Stimulated activated CD4-positive, alpha-beta T cell treated with anti-CD3 and anti-CD28 coated beads, Interleukin-4, amount 100 ng/mL, for 4 hours (primary cell): ENCODE measurements around the gene OSM.

Source experiments
- DNase-seq, 2 experiments: peaks; one replicate each; pipeline ENCODE4 v3.0.0-alpha.2; 2020

OSM gene

GRCh38 chr22:30297991-30298701 lies 31.5 kb upstream of the OSM start:
- no peak for DNase-seq

- DNase-seq = no peak
Measured at GRCh38 chr22:30297276-30297990, 30.8 kb upstream of the OSM start.

DNA sequence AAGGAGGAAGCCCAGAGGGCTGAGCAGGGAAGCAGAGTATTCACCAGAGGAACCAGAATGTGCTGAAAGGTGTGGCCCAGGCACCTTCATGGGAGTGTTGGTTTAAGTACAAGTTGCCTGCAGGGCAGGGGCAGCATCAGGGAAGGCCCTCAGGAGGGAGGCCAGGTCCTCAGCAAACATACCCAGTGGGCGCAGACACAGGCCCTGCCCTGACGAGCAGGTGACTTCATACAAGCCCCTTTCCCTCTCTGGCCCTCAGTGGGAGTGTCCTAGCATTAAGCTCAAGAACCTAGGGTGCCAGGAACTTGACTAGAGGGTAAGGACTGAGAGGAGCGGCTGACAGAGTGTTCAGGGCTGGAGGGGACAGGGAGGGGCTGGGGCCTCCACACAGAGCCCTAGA lies 30.2 kb upstream of the OSM start:
- no peak for DNase-seq

DNA sequence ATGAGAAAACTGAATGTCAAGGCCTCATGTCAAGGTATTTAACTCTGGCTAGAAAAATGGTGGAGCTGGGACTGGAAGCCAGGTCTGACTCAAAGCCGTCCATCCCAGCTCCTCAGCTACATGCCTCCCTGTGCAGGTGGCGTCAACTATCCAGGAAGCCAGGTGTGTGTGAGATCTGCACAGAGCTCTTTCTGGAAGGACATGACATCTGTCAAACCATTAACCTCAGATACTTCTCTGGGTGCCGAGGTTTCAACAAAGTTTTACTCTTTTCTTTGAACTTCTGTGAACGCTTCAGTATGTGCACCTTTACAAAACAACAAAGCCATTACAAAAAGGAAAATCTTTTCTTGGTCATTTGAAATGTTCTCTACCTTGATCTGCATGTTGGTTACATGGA lies 29.7 kb upstream of the OSM start:
- DNase-seq = no peak

DNA sequence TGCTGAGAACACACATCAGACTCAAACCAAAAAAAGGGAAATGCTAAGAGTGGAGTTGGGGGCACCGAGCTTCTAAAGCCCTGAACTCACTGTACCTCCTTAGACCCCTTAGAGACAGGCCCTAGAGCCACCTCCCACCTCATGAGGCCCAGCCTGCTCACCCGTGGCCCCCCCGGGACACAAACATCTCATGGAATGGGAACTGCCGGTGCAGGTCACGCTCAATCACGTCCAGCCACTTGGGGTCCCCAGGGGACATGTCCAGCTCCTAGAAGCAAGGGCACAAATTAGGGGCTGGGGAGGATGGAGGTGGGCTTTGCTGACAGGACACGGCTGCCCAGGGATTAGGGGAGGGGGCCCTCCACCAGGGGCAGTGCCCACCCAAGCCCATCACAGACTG lies 28.9 kb upstream of the OSM start:
- no peak for DNase-seq

DNA sequence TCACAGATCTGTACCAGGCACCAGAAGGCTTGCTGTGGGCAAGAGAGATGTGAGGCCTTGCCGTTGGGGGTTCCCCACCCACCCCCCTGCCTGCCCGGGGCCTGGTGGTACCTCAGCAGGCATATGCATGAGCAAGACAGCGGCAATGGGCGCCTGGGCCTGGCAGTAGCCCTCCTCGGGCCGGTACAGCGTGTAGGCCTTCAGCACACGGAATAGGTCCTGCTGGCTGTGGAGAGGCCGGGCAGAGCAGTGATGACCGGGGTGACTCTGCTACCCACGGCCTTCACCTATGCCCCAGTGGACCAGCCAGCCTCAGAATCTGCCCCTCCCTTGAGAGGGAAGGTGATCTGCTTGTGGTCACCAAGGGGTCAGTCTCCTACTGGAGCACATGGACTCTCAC lies 28.2 kb upstream of the OSM start:
- no peak for DNase-seq

GRCh38 chr22:30294066-30294465 lies 27.4 kb upstream of the OSM start:
- no peak for DNase-seq

- DNase-seq = no peak
Measured at GRCh38 chr22:30293026-30293425, 26.4 kb upstream of the OSM start.

- no peak for DNase-seq
Measured at GRCh38 chr22:30292069-30292970, 25.7 kb upstream of the OSM start.

- DNase-seq = no peak
Measured at GRCh38 chr22:30291058-30291892, 24.6 kb upstream of the OSM start.

DNA sequence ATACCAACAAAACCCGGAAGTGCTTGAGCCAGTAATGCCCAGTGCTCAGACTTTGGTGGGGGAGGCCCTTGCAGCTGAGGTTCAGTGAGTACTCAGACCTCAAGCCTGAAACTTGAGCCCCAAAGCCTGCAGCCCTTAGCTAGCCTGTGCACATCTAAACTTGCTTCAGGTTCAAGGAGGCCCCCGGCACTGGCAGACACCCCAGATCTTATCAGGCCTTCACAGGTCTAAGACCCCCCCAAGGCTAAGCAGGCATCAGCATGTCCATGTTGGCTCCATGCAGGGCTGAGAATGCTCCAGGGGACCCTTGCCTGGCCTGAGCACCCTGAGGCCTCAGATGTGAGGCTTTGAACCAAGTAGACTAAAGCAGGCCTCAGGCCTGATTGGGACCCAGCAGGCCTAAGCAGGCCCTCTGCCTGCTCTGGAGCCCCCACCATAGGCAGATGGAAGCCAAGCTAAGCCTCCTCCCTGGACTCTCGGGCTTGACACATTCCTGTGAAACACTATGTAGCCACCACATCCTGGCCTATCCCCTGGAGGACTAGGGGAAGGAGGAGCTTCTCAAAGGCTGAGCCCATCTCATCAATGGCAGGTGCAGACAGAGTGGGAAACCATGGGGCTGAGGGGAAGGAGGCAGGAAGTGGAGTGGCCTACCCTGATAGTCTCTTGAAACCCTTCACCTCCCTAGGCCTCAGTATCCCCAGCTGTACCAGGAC lies 23.8 kb upstream of the OSM start:
- DNase-seq = no peak

DNA sequence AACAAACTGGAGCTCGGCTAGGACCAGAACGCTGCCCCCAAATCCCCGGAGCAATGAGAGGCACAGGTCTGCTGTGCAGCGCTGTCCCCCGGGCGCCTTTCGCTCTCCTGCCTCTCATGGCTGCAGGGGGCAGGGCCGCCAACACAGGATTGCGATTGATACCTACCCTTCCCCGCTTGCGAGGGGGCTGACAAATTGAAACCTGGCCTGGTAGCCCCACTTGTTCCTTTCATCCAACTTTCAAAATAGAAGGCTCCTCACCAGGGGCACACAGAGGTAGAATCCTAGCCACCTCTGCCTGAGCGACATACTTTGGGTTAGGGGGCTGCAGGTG lies 23.3 kb upstream of the OSM start:
- no peak for DNase-seq

DNA sequence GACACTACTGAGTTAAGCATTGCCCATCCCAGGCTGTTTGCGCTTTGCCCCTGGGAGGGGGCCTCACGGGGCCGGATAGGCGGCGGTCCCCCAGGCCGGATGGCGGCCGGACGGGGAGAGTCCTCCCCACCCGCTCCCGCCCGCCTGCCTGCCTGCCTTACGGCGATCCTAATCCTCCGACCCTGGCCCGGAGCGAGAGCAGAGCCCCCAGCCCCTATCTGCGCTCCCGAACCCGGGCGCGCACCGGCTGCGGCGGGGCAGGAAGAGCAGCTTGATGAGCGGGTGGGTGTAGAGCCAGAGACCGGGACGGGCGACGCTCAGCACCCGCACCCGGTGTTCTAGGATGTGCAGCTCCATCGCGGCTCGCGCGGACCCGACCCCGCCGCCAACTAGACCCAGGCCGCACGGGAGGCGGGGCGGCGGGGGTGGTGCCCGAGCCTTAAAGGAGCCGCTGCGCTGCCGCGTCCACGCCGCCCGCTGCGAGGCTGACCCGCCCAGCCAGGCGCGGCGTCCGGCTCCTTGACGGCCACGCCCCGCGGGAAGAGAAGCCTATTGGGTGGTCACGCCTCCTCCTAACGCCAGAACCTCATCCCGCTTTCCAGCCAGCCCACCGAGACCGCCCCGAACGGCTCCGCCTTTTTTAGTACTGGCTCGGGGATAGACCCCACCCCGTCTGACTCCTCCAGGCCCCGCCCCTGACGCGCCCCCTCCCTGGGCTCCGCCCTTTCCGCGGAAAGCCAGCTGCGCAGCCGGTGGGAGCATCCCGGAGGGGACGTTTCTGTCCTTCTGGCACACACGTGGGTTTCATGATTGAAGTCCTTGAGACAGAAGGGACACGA lies 22.7 kb upstream of the OSM start, which contains the start of gene CASTOR1:
Gene CASTOR1, minus strand, starts transcription at position 365 of the 839 bp plus-strand sequence. Its CDS starts 8 bp downstream, at position 357.
- peak; percentile 80 to 89 for DNase-seq

DNA sequence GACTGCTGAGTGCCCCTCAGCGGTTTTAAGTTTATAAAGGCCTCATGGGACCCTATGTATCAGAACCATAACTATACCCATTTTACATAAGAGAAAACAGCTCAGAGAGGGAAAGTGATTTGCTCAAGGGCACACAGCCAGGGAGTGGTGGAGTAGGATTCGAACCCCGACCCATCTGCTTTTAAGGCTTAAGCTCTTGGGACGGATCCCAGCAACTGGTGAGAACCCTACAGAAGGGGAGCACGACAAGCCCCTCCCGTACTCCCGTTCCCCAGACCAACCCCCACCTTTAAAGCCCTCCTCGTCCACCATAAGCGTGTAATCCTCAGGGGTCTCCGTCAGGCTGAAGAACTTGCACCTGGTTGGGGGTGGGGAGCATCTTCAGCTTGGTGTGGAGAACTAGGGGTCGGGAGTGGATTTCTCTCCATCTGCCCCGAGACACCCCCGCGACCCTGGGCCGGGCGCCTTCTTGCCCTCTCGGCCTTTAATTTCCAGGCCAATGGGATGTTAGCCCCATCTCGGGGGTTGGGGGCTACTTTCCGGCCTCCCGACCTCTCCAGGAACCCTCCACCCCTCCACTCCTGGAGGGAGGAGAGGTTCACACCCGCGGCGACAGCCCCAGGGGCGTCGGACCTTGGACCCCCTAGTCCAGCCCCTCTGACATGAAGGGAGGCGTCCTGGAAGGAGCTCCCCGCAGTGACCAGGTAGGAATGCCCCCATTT lies 21.9 kb upstream of the OSM start:
- no peak for DNase-seq

- DNase-seq = peak; percentile 84 to 86
Measured at GRCh38 chr22:30287648-30288418, 21.2 kb upstream of the OSM start.

- peak; percentile 77 to 89 for DNase-seq
Measured at GRCh38 chr22:30286813-30287647, 20.4 kb upstream of the OSM start.

- DNase-seq = no peak
Measured at GRCh38 chr22:30286331-30286730, 19.7 kb upstream of the OSM start.

- no peak for DNase-seq
Measured at GRCh38 chr22:30285846-30286200, 19.2 kb upstream of the OSM start.
